Measurements from ENCODE around the gene CUEDC1. TPM values are rescaled to one million over a fixed set of nuclear protein-coding genes. Genes with fewer than 3 reads are reported as not detected.
A peak's percentile ranks its signal among the peaks of the same experiment; 100 is the strongest.

CUEDC1 gene
- total and polyA plus RNA-seq, 2 of the 13 experiments (the other 11 are each of a cell fraction or from before 2014, with no cell fraction given) = 7.4 to 12.9 TPM

DNA sequence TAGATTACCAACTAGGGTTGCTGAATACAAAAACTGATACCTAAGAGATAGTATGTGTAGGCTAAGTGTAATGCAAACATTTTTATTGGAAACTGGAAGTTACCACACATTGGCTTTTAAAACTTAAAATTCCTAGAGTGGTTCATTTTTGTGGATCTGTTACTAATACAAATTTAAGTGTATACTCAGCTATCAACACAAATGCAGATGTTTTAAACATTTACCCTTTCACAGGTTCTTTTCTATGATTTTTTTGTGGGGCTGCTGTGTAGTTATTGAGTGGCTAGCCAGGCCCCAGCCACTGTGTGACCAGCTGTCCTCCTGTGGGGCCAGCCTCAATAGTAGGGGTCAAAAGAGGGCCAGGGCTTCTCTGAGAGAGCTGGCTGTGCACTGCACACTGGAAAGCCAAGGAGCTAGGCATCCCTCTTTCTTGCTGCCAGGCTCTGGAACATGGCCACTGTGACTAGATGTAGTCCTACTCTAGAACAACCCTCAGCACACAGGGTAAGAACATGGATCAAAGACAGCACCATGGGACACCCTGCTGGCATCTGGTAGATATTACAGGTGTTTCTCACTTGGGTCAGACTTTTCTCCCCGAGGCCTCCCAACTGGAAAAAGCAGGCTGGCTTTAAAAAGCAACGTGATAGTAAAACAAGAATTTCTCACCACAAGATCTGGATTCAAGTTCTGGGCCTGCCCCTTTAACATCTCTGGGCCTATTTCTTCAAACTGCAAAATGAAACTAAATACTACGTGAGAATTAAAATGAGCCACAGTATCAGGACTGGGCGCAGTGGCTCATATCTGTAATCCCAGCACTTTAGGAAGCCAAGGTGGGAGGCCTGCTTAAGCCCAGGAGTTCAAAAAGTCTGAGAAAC, 40.1 kb upstream of the CUEDC1 start (continued):
- no peak for TF ChIP-seq ZBTB42 (CRISPR knock-in tag; IDR thresholded peaks at IDR 0.05)
- TF ChIP-seq ZSCAN29 (CRISPR knock-in tag; conservative IDR thresholded peaks at IDR 0.05) = no peak
- no peak for TF ChIP-seq DR1 (CRISPR knock-in tag; IDR thresholded peaks at IDR 0.05)
- TF ChIP-seq, protein P1, sequence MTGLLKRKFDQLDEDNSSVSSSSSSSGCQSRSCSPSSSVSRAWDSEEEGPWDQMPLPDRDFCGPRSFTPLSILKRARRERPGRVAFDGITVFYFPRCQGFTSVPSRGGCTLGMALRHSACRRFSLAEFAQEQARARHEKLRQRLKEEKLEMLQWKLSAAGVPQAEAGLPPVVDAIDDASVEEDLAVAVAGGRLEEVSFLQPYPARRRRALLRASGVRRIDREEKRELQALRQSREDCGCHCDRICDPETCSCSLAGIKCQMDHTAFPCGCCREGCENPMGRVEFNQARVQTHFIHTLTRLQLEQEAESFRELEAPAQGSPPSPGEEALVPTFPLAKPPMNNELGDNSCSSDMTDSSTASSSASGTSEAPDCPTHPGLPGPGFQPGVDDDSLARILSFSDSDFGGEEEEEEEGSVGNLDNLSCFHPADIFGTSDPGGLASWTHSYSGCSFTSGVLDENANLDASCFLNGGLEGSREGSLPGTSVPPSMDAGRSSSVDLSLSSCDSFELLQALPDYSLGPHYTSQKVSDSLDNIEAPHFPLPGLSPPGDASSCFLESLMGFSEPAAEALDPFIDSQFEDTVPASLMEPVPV (CRISPR knock-in tag; IDR thresholded peaks at IDR 0.05) = 0 out of 2 replicates have a peak, but pooled peaks have one; percentile 34
- no peak for TF ChIP-seq HNF1B (CRISPR knock-in tag; IDR thresholded peaks at IDR 0.05)
- TF ChIP-seq, protein P2, sequence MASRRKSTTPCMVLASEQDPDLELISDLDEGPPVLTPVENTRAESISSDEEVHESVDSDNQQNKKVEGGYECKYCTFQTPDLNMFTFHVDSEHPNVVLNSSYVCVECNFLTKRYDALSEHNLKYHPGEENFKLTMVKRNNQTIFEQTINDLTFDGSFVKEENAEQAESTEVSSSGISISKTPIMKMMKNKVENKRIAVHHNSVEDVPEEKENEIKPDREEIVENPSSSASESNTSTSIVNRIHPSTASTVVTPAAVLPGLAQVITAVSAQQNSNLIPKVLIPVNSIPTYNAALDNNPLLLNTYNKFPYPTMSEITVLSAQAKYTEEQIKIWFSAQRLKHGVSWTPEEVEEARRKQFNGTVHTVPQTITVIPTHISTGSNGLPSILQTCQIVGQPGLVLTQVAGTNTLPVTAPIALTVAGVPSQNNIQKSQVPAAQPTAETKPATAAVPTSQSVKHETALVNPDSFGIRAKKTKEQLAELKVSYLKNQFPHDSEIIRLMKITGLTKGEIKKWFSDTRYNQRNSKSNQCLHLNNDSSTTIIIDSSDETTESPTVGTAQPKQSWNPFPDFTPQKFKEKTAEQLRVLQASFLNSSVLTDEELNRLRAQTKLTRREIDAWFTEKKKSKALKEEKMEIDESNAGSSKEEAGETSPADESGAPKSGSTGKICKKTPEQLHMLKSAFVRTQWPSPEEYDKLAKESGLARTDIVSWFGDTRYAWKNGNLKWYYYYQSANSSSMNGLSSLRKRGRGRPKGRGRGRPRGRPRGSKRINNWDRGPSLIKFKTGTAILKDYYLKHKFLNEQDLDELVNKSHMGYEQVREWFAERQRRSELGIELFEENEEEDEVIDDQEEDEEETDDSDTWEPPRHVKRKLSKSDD (CRISPR knock-in tag; IDR thresholded peaks at IDR 0.05; ENCODE audit: low read depth) = no peak
- TF ChIP-seq CREBL2 (CRISPR knock-in tag; IDR thresholded peaks at IDR 0.05; ENCODE audit: borderline replicate concordance) = no peak
- no peak for TF ChIP-seq ZNF343 (CRISPR knock-in tag; IDR thresholded peaks at IDR 0.05)
- no peak for TF ChIP-seq AGO1 (IDR thresholded peaks at IDR 0.05; ENCODE audit: low read depth, low read length, poor library complexity, severe bottlenecking)
- TF ChIP-seq ZNF558 (CRISPR knock-in tag; IDR thresholded peaks at IDR 0.05; ENCODE audit: borderline replicate concordance) = no peak
- no peak for TF ChIP-seq ZZZ3 (CRISPR knock-in tag; IDR thresholded peaks at IDR 0.05; ENCODE audit: borderline replicate concordance)
- TF ChIP-seq U2AF1 (optimal IDR thresholded peaks at IDR 0.05; ENCODE audit: low read depth, low read length) = no peak
- peak; percentile 48; the same call in 1 of the 2 replicates for TF ChIP-seq GATAD1 (CRISPR knock-in tag; IDR thresholded peaks at IDR 0.05)
- TF ChIP-seq MAZ (IDR thresholded peaks at IDR 0.05; ENCODE audit: borderline replicate concordance, low read depth, low read length) = no peak
- peak; percentile 35; the same call in 1 of the 2 replicates for TF ChIP-seq MAZ (CRISPR knock-in tag; IDR thresholded peaks at IDR 0.05; ENCODE audit: low read depth)
- TF ChIP-seq GMEB2 (CRISPR knock-in tag; IDR thresholded peaks at IDR 0.05; ENCODE audit: low read depth) = no peak
- no peak for TF ChIP-seq ZNF672 (CRISPR knock-in tag; IDR thresholded peaks at IDR 0.05)
- TF ChIP-seq ZSCAN31 (CRISPR knock-in tag; IDR thresholded peaks at IDR 0.05; ENCODE audit: low read depth) = 0 out of 2 replicates have a peak, but pooled peaks have one; percentile 38
- TF ChIP-seq SRSF4 (IDR thresholded peaks at IDR 0.05; ENCODE audit: low read depth, low read length, poor library complexity, severe bottlenecking) = no peak
- TF ChIP-seq MAFG (CRISPR knock-in tag; IDR thresholded peaks at IDR 0.05) = no peak

Data from HepG2 (cell line).